A673 (cell line): ENCODE results near the gene APBA1.

Experiments used
- CTCF ChIP-seq: fragments of 300-800, 200-600 bp; sonication (generic); conservative IDR thresholded peaks from 2 replicates; pipeline ENCODE4 v1.5.1; 2017; ENCODE audit warnings: low read depth, mild to moderate bottlenecking, antibody characterized with exemption, low read length, moderate library complexity, mixed read lengths
- EZH2 ChIP-seq: fragments of 200-600 bp; sonication (generic); IDR thresholded peaks from 2 replicates; pipeline ENCODE4 v1.6.1; 2017; ENCODE audit warnings: borderline replicate concordance, low read depth, mild to moderate bottlenecking, mixed read lengths, antibody characterized with exemption, low read length; ENCODE audit not compliant: poor library complexity, severe bottlenecking

GRCh38 chr9:69605406-69605805 lies 66.8 kb downstream of the APBA1 start:
- TF ChIP-seq CTCF: no peak
- TF ChIP-seq EZH2: no peak
